GM21825 (cell line): Measurements from ENCODE around the gene TRIAP1.

Experiments
- ATAC-seq: cut with Tn5 transposase; IDR thresholded peaks from one replicate; pipeline ENCODE4 v1.9.1; 2021; ENCODE audit warnings: mild to moderate bottlenecking, moderate library complexity; ENCODE audit not compliant: unreplicated experiment

TRIAP1 gene

DNA sequence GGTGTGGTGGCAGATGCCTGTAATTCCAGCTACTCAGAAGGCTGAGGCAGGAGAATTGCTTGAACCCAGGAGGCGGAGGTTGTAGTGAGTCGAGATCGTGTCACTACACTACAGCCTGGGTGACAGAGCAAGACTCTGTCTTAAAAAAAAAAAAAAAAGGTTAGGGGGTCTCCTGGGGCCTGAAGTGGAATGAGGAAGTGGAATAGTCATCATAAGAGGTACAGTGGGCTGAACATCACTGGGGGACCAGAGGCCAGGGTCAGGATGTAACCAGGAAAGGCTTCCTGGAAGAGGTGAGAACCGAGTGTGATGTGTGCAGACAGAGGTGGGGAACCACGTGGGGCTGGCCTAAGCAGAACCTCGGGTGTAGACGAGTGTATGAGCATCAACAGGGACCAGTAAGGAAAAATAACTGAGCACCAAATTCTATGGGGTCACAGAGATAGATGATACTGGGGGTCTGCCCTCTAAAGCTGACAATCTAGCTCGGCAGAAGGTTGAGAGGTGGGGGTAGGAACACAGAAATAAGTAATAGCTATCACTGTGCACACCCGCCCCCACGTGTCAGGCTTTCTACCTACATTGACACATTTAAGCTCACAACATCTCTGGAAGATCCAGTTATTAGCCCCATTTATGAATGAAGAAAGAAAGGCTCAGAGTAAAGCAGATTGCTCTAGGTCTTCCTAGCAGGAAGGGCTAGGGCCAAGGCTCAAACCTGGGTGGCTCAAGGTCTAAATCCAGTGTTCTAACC lies 13.2 kb downstream of the TRIAP1 start:
- ATAC-seq, result no peak

DNA sequence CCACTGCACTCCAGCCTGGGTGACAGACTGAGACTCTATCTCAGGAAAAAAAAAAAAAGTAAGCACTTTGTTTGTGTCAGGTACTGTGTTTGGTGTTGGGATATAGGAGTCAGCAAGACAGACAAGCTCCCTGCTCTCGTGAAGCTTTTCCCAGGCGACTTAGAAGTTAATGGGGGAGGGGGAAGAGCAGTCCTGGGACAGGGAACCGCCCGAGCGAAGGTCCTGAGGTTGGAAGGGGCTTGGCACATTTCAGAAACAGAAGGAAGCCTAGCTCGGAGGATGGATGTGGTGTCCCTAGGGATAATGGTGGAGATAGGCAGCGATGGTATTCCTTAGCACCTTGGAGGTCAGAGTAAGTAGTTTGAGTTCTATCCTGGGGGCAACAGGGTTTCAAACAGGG lies 16.8 kb downstream of the TRIAP1 start:
- ATAC-seq, result no peak

DNA sequence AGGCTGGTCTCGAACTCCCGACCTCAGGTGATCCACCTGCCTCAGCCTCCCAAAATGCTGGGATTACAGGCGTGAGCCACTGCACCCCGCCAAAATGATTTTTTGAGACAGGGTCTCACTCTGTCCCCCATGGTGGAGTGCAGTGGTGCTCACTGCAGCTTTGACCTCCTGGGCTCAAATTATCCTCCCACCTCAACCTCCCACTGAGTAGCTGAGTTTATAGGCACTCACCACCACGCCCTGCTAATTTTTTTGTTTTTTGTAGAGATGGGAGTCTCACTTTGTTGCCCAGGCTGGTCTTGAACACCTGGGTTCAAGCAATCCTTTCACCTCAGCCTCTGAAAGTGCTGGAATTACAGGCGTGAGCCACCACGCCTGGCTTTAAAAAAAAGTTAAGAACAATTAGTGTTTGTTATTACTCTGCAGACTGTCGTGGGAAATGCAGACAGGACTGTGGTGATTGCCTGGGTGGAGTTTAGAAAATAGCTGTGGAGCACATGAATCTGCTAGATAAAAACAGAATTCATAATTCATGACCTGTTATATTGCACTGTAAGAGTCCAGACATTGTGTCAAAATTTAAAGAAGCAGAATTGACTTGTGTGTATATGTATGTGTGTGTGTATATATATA lies 17.5 kb downstream of the TRIAP1 start:
- no peak for ATAC-seq

DNA sequence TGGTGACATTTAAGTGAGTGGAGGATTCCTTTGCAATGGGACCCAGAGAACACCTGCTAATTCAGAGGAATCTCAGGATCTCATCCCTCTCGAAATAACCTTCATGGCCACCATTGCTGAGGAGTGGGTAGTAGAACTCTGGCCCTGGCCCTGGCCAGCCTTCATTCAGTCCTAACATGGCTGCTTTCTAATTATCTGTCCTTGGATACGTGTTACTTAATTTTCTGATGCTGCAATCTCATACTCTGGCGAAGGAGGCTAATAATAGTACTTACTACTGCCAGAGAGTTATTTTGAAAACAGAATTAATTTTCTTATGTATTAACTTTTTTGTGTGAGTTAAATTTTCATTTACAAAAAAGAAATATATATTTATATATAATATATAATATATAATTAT lies 20.4 kb downstream of the TRIAP1 start:
- ATAC-seq, result no peak

DNA sequence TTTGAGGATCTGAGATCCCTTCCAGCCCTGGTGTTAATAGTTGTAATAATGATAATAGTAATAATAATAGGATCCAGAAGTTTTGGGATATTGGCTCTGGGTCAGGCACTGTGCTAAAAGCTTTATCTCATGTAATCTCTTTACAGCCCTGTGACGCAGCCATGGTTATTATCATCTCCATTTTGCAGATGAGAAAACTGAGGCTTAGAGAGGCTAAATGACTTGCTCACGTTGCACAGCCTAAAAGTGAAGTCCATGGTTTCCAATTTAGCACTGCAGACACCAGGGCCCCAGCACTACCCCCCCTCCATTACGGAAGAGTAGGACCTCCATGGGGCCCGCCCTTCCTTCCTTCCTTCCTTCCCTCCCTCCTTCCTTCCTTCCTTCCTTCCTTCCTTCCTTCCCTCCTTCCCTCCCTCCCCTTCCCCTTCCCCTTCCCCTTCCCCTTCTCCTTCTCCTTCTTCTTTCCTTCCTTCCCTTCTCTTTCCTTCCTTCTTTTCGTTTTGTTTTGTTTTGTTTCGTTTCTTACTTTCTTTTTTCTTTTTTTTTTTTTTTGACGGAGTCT lies 23.2 kb downstream of the TRIAP1 start:
- ATAC-seq, result no peak

DNA sequence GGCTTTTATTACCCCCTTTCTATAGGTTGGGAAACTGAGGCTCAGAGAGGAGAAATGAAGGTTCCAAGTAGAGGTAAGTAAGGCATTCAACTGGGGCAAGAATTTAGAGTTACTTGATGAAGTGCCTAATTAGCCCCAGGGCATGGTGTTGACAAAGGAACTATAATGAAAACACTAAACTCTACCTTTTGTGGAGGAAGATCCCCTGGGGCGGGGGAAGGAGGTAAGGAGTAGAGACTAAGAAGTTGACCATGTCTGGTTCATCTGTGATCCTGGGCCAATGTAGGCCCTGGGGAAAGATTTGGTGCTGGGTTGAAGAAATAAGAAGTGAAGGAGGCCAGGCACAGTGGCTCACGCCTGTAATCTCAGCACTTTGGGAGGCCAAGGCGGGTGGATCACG lies 24.5 kb downstream of the TRIAP1 start:
- no peak for ATAC-seq

DNA sequence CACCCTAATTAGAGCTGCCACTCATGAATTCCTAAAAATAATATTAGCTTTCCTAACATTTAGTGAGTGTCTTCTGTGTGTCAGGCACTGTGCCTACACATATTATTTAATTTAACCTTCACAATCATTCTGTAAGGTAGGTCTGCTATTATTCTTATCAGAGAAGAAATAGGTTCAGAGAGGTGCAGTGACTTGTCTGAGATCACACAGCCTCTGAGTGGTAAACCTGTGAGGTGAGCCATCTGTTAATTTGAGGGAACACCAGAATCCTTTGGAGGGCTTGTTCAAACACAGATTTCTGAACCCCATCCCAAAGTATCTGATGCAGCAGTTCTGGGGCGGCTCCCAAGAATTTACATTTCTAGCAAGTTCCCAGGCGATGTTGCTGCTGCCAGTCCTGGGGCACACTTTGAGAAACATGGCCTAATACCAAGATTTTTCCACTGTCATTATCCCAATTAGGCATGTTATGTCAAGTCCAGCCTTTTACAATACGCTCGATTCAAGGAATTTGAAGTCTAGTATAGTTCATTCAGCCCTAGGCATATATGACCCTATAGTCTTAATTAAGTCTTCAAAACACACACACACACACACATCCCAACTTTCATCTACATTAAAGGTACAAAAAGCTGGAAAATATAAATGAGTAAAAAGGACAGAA lies 28.1 kb downstream of the TRIAP1 start:
- ATAC-seq, result no peak

DNA sequence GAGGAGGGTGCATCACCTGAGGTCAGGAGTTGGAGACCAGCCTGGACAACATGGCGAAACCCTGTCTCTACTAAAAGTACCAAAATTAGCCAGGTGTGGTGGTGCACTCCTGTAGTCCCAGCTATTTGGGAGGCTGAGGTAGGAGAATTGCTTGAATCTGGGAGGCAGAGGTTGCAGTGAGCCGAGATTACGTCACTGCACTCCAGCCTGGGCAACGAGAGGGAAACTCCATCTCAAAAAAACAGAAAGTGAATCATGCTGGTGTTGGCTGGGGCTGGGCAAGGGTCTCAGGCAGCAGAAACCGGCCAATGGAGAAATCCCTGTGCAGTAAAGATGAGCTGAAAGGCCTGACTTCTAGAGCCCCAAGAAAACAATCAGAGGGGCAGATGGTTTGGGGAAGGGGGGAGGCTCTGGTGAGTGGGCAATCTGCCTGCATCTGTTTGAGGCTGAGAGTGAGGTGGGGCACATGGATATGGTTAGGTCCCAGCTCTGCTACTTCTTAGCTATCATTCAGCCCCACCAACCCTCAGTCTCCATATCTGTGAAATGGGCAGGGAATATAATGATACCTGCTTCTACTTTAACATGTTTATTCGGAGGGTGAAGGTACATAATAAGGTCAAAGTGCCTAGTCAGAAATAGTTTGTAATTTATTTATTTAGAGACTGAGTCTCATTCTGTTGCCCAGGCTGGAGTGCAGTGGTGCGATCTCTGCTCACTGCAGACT lies 29.5 kb downstream of the TRIAP1 start:
- no peak for ATAC-seq

DNA sequence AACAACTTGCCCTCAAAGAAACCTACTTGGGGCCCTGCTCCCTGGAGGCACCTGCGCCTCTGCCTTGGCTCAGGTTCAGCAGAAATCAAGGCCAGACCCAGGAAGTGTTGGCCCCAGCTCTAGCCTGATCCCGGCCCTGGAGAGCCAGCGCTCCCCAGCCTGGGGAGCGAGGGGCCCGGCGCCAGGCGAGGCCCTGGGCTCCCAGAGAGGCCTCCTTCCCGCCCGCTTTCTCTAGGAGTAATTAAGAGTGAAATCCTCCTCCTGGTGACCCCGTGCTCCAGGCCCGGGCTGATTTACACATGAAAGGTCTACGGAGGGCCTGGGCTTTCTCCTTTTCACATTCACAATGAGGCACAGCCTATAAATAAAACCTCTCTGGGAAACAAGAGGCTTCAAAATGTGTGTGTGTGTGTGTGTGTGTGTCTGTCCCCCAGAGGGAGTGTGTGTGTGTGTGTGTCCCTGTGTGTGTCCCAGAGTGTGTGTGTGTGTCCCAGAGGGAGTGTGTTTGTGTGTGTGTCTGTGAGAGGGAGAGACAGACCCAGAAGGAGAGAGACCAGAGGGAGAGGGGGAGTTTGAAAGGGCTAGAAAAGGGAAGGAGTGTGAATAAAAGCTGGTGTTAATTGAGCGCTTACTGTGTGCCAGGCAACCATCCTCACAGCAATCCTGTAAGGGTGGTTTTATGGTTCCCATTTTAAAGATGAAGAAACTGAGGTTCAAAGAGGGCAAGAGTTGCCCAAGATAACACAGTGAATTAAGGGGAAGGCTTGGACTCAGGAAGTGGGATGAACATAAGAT lies 32.1 kb downstream of the TRIAP1 start:
- no peak for ATAC-seq

DNA sequence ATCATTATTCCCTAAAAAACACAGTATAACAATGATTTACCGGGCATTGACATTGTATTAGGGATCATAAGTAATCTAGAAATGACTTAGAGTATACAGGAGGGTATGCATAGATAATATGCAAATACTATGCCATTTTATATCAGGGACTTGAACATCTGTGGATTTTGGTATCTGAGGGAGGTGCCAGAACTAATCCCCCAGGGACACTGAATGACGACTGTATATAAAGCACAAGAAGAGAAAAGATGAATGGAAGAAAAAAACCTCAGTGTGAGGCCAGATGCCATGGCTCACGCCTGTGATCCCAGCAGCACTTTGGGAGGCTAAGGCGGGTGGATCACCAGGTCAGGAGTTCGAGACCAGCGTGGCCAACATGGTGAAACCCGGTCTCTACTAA lies 33.8 kb downstream of the TRIAP1 start:
- no peak for ATAC-seq

DNA sequence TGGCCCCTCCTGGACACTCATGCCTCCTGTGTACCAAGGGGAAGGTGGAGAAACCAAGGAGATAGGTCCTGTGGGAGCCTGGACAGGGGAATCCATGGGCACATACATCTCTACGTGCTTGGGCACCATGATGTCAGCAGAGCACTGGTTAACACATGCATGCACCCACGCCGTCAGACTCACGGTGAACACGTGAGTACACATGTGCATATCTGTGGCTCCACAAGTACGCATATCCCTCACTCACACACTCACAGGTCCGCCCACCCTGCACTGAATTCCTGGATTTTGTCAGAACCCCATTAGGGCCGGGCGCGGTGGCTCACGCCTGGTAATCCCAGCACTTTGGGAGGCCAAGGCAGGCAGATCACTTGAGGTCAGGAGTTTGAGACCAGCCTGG lies 37.4 kb downstream of the TRIAP1 start:
- ATAC-seq, result no peak

DNA sequence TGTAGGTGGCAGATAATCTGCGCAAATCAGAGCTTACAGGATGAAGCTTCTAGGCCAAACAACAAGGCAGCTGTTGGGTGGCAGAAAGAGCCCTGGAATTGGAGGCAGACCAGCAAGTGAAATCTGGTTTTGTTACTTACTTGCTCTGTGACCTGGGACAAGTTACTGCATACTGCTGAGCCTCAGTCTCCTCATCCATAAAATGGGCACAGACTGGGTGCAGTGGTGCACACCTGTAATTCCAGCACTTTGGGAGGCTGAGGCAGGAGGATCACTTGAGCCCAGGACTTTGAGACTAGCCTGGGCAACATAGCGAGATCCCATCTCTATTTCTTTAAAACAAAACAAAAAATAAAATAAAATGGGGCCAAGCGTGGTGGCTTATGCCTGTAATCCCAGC lies 39.6 kb downstream of the TRIAP1 start:
- no peak for ATAC-seq

DNA sequence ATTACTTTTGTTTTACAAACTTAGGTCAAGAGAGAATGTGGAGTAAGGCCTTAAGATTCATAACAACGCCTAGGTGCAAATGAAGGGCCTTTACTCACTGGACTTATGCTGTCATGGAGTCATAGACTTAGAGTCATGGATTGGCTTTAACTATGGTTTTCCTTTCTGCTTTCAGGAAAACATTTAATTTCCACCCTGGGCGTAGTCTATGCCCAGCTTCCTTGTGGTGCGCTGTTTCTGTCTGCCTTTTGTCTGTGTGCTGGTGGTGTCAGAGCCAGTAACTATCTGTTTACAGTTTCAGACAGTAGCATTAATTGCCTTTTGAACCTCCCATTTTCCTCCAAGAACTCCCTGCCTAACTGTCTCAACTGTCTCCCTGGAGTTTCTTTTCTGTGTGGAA lies 40.1 kb downstream of the TRIAP1 start:
- ATAC-seq, result no peak

DNA sequence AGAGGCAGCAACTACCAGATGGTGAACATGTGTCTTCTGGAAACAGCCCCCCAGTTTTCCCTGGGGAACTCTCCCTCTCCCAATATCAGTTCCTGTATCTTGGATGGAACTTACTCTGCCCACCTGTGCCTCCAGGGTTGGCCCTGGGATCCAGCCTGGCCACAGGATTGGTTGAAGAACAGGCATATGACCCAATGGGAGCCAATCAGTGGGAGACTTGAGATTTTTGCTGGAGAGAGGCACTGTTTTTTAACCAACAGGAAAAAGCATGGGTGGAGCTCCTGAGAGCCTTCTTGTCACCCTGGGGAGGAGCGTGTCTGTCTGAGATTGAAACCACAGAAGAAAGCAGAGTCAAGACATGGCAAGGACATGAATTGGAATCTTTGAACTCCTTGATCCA lies 41.9 kb downstream of the TRIAP1 start:
- no peak for ATAC-seq

DNA sequence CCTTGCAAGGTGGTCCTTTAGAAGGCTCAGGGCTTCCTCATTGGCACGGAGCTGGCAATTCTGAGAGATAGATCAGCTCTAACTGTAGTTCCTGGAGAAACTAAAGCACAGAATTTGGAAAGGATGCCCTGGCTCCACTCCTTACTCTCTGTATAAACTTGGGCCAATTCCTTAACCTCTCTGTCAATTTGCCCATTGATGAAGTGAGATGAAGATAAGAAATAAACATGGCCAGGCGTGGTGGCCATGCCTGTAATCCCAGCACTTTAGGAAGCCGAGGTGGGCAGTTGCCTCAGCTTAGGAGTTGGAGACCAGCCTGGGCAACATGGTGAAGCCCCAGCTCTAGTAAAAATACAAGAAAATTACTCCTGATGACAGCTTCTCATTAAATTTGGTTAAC lies 42.3 kb downstream of the TRIAP1 start:
- ATAC-seq, result no peak

DNA sequence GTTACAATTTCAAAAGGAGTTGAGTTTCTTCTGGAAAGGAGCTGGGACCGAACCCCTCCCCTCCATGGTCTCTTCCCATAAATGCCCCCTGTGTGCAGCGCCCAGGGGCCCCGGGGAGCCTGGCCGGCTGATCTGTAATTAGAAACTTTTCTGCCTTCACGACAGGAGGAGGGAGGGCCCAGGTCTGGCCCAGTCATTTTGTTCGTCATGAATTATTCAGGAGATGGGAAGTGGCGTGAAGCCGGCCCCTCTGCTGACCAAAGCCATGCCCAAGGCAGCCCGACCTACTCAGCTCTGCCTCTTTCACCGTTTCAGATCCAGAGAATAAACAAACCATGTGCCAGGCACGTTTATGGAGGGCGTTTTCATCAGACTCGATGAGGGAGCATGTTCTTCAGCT lies 44.0 kb downstream of the TRIAP1 start:
- ATAC-seq, result no peak

DNA sequence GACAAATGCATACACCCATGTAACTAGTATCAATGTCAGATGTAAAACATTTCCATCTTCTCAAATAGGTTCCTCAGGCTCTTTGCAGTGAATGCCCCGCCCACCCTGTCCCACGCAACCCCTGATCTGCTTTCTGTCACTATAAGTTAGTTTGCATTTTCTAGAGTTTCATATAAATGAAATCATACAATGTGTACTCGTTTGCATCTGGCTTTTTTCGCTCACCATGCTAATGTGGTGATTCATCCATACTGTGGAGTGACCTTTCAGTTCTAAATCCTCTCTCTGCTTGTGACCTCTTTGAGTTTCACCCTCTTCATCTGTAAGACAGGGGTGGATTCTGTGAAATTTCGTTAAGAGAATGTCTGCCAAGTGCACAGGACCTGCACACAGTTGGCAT lies 46.7 kb downstream of the TRIAP1 start:
- ATAC-seq, result no peak

DNA sequence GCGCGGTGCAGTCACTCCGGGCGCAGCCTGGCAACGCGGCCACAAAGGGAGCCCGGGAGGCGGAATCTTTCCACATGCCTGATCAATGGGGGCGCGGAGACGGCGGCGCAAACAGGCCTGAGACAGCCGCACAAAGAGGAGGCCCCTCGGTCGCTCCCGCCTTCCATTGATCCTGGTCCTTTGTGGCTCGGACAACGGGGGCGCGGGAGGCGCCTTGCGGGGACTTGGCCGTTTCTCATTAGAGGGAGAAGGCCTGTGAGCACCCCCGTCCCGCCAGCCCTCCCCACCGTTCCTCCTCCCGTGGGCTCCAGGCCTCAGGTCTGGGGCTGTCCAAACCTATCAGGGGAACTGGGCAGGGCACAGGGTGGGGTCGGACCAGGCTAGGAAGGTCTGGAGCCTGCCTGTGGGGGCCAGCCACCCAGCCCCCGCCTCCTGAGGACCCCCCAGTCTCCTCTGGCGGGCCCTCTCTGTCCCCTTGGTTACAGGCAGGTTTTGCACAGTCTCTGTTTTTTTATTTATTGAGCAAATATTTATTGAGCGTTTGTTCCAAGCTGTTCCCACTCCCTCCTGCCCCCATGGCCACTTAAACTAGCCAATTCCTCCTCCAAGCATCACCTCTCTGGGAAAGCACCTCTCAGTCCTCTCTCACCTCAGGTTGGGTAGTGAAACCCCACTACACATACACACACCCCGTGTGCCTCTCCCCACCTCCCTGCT lies 48.2 kb downstream of the TRIAP1 start:
- ATAC-seq, result no peak

DNA sequence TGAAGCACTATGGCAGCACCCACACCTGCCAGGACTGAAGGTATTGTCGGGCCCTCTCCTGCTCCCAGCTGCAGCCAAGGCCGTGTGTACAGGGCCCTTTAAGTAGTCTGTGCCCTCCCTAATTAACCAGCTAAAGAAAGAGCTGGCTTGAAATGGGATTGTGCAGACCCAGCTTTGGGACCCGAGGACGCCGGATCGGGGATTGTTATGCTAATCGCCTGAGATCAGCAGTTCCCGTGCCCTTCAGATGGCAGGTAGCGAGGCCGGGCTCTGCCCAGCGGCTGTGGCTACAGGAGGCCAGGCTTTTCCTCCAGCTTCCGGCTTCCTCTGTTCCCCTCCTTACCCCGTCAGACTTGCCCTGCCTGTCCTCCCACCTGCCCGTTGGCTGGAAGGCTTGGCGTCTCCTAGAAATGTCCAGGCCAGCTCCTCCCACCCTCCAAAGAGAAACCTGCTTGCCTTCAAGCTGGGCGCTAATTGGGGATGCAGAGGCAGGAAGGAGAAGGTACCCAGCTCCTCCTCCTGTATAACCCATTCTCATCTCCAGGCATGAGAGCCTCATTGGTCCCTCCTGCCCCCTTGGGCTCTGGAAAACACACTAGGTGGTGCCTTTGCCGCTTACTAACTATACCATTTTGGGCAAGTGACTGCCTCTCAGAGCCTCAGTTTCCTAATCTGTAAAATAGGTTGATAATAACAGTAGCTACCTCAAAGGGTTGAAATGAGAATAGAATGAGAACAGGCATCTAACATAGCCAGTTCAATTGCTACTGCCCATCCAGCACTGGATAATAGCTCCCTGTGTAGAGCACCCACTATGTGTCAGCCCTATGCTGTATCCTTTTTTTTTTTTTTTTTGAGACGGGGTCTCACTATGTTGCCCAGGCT lies 51.5 kb downstream of the TRIAP1 start:
- ATAC-seq, result no peak
